ENCODE measurements around the gene FOXD4L1. TPM values are rescaled to one million over a fixed set of nuclear protein-coding genes. Genes with fewer than 3 reads are reported as not detected.
A peak's percentile ranks its signal among the peaks of the same experiment; 100 is the strongest.
"Not testable (repeated sequence)": the region's sequence is repeated elsewhere in the genome, so short reads cannot be mapped to it uniquely, and the experiment has no call there.

Gene FOXD4L1
- total and polyA plus RNA-seq, 12 donors = 0.06 to 0.13 (median 0.11) TPM; not detected in 8

GRCh38 chr2:113503094-113504042 lies 4.9 kb downstream of the FOXD4L1 start:
- peak; percentile 69 to 82 (median 76) for ATAC-seq
- H3K4me1 ChIP-seq = peaks cover 3 to 28% (median 22%) of the 10 kb centered on the region in 9 donors
- DNase-seq = peak; percentile 10 to 34
- H3K36me3 ChIP-seq; H3K27ac ChIP-seq; H3K9me3 ChIP-seq; intact Hi-C loops (cut with DNase I): not testable (repeated sequence)
- 1 to 2% methylated on average over 8 to 115 of the region's 116 CpGs for WGBS, 2 donors
- H3K4me3 ChIP-seq = peak overlapping the region; percentile 19 to 68 (median 50)
- H3K27me3 ChIP-seq = peaks cover 24 to 82% (median 69%) of the 10 kb centered on the region in 7 donors

DNA sequence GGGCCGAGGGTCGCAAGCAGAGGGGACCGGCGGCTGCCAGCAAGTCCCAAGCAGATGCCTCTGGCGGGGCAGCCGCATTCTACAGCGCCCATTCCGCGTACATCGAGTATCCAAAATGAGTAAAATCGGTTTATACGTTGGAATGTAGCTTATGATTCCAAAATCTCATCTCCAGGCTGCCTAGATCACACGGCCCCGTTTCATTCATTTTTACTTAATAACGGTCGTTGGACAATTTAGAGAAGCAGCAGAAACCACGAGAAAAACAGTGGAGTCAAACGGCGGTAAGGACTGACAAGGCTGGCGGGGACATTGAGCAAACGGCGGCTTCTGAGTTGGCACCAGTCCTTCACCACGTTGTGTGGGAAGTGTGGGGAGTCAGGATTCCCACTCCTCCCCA lies 5.6 kb downstream of the FOXD4L1 start:
- H3K27me3 ChIP-seq = peaks cover 24 to 85% (median 69%) of the 10 kb centered on the region in 7 donors
- H3K36me3 ChIP-seq; ATAC-seq; H3K9me3 ChIP-seq; DNase-seq; intact Hi-C loops (cut with DNase I); H3K27ac ChIP-seq: not testable (repeated sequence)
- 6 to 12% methylated on average over 9 to 23 of the region's 23 CpGs for WGBS, 2 donors
- peaks cover 3 to 28% (median 22%) of the 10 kb centered on the region in 9 donors for H3K4me1 ChIP-seq
- H3K4me3 ChIP-seq = peak overlapping the region in 6 of 10 donors; percentile 34 to 68 (median 54)

GRCh38 chr2:113507394-113508140 lies 9.1 kb downstream of the FOXD4L1 start:
- peaks cover 17 to 68% (median 59%) of the 10 kb centered on the region in 7 donors for H3K27me3 ChIP-seq
- ATAC-seq; intact Hi-C loops (cut with DNase I); H3K36me3 ChIP-seq; DNase-seq; H3K27ac ChIP-seq; H3K9me3 ChIP-seq; H3K4me3 ChIP-seq: not testable (repeated sequence)
- peaks cover 3 to 18% (median 14%) of the 10 kb centered on the region in 9 donors for H3K4me1 ChIP-seq
- WGBS, 2 donors = 16 to 23% methylated on average over 11 to 12 of the region's 14 CpGs

DNA sequence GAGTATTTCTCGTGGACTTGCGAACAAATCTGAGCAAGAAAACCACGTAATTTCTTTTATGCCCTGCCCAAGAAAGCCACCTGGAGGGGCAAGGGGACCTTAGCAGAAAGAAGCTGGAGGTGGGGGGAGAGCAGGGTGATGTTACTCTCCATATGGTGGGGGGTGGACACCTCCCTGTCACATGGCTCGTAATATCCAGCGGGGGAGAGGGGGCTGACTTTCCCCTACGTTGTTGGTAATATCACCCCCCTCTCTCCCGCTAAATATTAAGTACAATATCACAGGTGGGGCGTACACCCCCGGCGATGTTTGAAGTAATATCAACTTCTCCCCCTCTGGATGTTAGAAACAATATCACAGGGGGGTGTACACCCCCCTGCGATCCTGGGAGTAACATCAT lies 9.7 kb downstream of the FOXD4L1 start:
- ATAC-seq; H3K9me3 ChIP-seq; H3K27ac ChIP-seq; DNase-seq; H3K4me3 ChIP-seq; intact Hi-C loops (cut with DNase I); H3K36me3 ChIP-seq: not testable (repeated sequence)
- Histone ChIP-seq H3K4me1 (peaks cover under 1 to 12% (median 9%) of the 10 kb centered on the region in 9 donors), H3K27me3 (peaks cover 11 to 62% (median 53%) of the 10 kb centered on the region in 7 donors)
- WGBS, 2 donors = 29 to 41% methylated on average over 11 of the region's 11 CpGs

DNA sequence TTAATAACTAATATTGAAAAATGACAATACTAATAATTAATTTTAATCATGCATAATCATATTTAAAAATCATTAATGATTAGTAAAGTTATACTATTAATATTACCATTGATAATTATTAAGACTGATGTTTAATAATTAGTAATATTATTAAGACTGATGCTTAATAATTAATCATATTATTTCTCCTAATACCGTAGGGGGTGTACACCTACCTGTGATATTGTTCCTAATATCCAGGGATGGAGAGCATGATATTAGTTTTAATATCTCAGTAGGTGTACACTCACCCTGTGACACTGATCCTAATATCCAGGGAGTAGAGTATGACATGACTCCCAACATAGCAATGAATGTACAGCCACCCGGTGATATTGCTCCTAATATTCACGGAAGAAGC lies 12.4 kb downstream of the FOXD4L1 start:
- H3K9me3 ChIP-seq; intact Hi-C loops (cut with DNase I); H3K4me3 ChIP-seq; H3K27ac ChIP-seq; ATAC-seq; H3K4me1 ChIP-seq; DNase-seq; H3K36me3 ChIP-seq: not testable (repeated sequence)
- WGBS, 2 donors = 59% methylated on average over 2 of the region's 3 CpGs; no CpG with 5 or more reads in 1 of the 2 donors
- peaks cover 0 to 40% (median 29%) of the 10 kb centered on the region in 7 donors for H3K27me3 ChIP-seq

GRCh38 chr2:113511859-113512258 lies 13.4 kb downstream of the FOXD4L1 start:
- H3K9me3 ChIP-seq; intact Hi-C loops (cut with DNase I); DNase-seq; H3K36me3 ChIP-seq; H3K4me3 ChIP-seq; H3K4me1 ChIP-seq; ATAC-seq; H3K27ac ChIP-seq: not testable (repeated sequence)
- peaks cover 0 to 32% (median 25%) of the 10 kb centered on the region in 7 donors for H3K27me3 ChIP-seq
- WGBS, 2 donors = 71 to 82% methylated on average over 14 of the region's 14 CpGs

- H3K27ac ChIP-seq; H3K27me3 ChIP-seq; H3K4me1 ChIP-seq; H3K9me3 ChIP-seq; ATAC-seq; H3K36me3 ChIP-seq; H3K4me3 ChIP-seq; intact Hi-C loops (cut with DNase I); DNase-seq: not testable (repeated sequence)
- WGBS, 2 donors = 86 to 91% methylated on average over 6 to 8 of the region's 8 CpGs
These were observed 17.0 kb downstream of the FOXD4L1 start for GRCh38 chr2:113515457-113515856.

DNA sequence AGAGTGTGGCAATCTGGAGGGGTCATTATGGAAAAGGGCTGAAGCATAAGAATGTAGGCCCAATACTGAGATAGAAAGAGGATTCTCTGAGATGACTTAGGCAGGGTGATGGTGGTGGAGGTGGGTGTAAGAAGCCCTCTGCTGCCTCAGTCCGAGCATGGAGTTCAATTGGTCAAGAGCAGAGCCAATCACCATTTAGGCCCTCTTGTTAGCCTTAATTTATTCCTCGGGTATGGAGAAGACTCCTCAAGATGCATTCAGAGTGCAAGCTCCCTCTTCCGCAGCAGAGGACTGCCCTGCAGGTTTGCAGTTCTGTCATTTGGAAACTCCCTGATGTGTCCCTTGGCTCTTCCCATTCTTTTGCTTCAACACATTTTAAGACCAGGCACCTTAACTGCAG lies 17.5 kb downstream of the FOXD4L1 start:
- H3K4me1 ChIP-seq; H3K9me3 ChIP-seq; intact Hi-C loops (cut with DNase I); ATAC-seq; DNase-seq; H3K36me3 ChIP-seq; H3K4me3 ChIP-seq; H3K27ac ChIP-seq; H3K27me3 ChIP-seq: not testable (repeated sequence)
- 83 to 87% methylated on average over 3 of the region's 3 CpGs for WGBS, 2 donors

GRCh38 chr2:113517025-113517424 lies 18.6 kb downstream of the FOXD4L1 start:
- H3K36me3 ChIP-seq; DNase-seq; H3K27me3 ChIP-seq; H3K27ac ChIP-seq; H3K4me3 ChIP-seq; H3K4me1 ChIP-seq; ATAC-seq; intact Hi-C loops (cut with DNase I); H3K9me3 ChIP-seq: not testable (repeated sequence)
- no CpG with 5 or more reads among the region's 2 CpGs for WGBS, 2 donors

GRCh38 chr2:113520837-113521236 lies 22.4 kb downstream of the FOXD4L1 start:
- whole genome bisulfite sequencing, 2 donors = 78 to 84% methylated on average over 6 of the region's 6 CpGs
- H3K4me3 ChIP-seq; H3K27me3 ChIP-seq; H3K9me3 ChIP-seq; H3K27ac ChIP-seq; intact Hi-C loops (cut with DNase I); DNase-seq; H3K4me1 ChIP-seq; H3K36me3 ChIP-seq: not testable (repeated sequence)
- peak in 1 of 8 donors; percentile 16 for ATAC-seq

DNA sequence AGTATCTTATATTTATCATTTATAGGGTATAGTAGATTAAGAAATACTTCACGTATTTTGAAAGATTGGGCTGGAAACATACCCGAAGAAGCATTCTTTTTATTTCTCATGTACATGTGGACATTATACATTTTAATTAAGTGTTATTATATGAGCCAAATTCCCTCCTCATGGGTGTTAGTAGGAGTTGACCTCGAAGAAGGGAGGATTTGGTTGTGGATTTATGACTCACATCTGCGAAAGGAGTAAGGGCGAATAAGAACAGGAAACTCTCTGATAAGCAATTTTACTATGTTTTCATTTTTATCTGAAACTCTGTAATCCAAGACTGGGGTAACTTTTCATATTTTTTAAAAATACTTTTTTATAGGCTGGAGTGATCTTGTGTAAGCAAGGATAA lies 23.0 kb downstream of the FOXD4L1 start:
- H3K36me3 ChIP-seq; H3K27me3 ChIP-seq; ATAC-seq; H3K9me3 ChIP-seq; H3K4me3 ChIP-seq; DNase-seq; H3K4me1 ChIP-seq; H3K27ac ChIP-seq; intact Hi-C loops (cut with DNase I): not testable (repeated sequence)
- 60 to 70% methylated on average over 5 of the region's 5 CpGs for WGBS, 2 donors

All from heart right ventricle (tissue), 16 donors.